OCI-LY1 (cell line): Measurements from ENCODE around the gene COPRS.

Source experiments
- EZH2 ChIP-seq: fragments of 200-600 bp; sonication (generic), shearing (Covaris generic); IDR thresholded peaks from 2 replicates; pipeline ENCODE4 v1.8.0; 2017; ENCODE audit warnings: borderline replicate concordance, mixed run types, mild to moderate bottlenecking, antibody characterized with exemption, low read length, moderate library complexity, mixed read lengths
- TF ChIP-seq, protein P1 (sequence below): fragments of 200-600 bp; sonication (generic), shearing (Covaris generic); IDR thresholded peaks from 2 replicates; pipeline ENCODE4 v1.5.1; 2017; ENCODE audit warnings: mild to moderate bottlenecking, antibody characterized with exemption, low read length, moderate library complexity, mixed read lengths

DNA sequence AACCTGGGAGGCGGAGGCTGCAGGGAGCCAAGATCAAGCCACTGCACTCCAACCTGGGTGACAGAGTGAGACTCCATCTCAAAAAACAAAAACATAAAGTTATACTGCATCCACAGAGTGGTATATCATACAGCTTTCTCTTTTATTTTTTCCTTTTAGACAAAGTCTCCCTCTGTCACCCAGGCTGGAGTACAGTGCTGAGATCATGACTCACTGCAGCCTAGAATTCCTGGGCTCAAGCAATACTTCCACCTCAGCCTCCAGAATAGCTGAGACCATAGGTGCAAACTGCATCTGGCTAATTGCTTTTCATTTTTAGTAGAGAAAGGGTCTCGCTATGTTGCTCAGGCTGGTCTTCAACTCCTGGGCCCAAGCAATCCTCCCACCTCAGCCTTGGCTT is 10.0 kb upstream of the COPRS start:
- TF ChIP-seq, protein P1, sequence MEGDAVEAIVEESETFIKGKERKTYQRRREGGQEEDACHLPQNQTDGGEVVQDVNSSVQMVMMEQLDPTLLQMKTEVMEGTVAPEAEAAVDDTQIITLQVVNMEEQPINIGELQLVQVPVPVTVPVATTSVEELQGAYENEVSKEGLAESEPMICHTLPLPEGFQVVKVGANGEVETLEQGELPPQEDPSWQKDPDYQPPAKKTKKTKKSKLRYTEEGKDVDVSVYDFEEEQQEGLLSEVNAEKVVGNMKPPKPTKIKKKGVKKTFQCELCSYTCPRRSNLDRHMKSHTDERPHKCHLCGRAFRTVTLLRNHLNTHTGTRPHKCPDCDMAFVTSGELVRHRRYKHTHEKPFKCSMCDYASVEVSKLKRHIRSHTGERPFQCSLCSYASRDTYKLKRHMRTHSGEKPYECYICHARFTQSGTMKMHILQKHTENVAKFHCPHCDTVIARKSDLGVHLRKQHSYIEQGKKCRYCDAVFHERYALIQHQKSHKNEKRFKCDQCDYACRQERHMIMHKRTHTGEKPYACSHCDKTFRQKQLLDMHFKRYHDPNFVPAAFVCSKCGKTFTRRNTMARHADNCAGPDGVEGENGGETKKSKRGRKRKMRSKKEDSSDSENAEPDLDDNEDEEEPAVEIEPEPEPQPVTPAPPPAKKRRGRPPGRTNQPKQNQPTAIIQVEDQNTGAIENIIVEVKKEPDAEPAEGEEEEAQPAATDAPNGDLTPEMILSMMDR, result no peak
- TF ChIP-seq EZH2, result no peak
